NB4 (cell line): ENCODE data around the gene ZBTB7C.

Experiments used
- POLR2A ChIP-seq: IDR thresholded peaks from 2 replicates; pipeline ENCODE4 v1.6.1; 2011; ENCODE audit warnings: mild to moderate bottlenecking; ENCODE audit not compliant: insufficient read length; ENCODE audit errors: extremely low read depth
- TF ChIP-seq, protein P1 (sequence below): IDR thresholded peaks from one replicate; pipeline ENCODE4 v1.5.1; 2012; ENCODE audit warnings: low read depth, low read length

- TF ChIP-seq, protein P1, sequence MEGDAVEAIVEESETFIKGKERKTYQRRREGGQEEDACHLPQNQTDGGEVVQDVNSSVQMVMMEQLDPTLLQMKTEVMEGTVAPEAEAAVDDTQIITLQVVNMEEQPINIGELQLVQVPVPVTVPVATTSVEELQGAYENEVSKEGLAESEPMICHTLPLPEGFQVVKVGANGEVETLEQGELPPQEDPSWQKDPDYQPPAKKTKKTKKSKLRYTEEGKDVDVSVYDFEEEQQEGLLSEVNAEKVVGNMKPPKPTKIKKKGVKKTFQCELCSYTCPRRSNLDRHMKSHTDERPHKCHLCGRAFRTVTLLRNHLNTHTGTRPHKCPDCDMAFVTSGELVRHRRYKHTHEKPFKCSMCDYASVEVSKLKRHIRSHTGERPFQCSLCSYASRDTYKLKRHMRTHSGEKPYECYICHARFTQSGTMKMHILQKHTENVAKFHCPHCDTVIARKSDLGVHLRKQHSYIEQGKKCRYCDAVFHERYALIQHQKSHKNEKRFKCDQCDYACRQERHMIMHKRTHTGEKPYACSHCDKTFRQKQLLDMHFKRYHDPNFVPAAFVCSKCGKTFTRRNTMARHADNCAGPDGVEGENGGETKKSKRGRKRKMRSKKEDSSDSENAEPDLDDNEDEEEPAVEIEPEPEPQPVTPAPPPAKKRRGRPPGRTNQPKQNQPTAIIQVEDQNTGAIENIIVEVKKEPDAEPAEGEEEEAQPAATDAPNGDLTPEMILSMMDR = no peak
- no peak for TF ChIP-seq POLR2A
These were observed 413.5 kb downstream of the ZBTB7C start for GRCh38 chr18:47995654-47996053.
